GM13976 (cell line): ENCODE results near the gene PHLDB3.
A peak's percentile ranks its signal among the peaks of the same experiment; 100 is the strongest.

Experiments used
- DNase-seq: peaks from one replicate; pipeline ENCODE4 v3.0.0; 2012; ENCODE audit warnings: low spot score
- in situ Hi-C: fragments of 300-500 bp; cut with MboI; formaldehyde crosslinking; loops from one replicate; pipeline ENCODE4 v1.12.0; 2022; ENCODE audit warnings: low sequenced_read_pairs, mixed read lengths, inconsistent platforms; ENCODE audit not compliant: unreplicated experiment
- TF ChIP-seq, protein P1 (sequence below): IDR thresholded peaks from 2 replicates; pipeline ENCODE4 v1.5.1; 2012; ENCODE audit warnings: borderline replicate concordance, mild to moderate bottlenecking; ENCODE audit not compliant: insufficient read depth; ENCODE audit errors: extremely low read depth, missing control alignments, control extremely low read depth

PHLDB3 gene

GRCh38 chr19:43498233-43498842 is 6.2 kb downstream of the PHLDB3 start:
- in situ Hi-C loops: no loop called here
- TF ChIP-seq, protein P1, sequence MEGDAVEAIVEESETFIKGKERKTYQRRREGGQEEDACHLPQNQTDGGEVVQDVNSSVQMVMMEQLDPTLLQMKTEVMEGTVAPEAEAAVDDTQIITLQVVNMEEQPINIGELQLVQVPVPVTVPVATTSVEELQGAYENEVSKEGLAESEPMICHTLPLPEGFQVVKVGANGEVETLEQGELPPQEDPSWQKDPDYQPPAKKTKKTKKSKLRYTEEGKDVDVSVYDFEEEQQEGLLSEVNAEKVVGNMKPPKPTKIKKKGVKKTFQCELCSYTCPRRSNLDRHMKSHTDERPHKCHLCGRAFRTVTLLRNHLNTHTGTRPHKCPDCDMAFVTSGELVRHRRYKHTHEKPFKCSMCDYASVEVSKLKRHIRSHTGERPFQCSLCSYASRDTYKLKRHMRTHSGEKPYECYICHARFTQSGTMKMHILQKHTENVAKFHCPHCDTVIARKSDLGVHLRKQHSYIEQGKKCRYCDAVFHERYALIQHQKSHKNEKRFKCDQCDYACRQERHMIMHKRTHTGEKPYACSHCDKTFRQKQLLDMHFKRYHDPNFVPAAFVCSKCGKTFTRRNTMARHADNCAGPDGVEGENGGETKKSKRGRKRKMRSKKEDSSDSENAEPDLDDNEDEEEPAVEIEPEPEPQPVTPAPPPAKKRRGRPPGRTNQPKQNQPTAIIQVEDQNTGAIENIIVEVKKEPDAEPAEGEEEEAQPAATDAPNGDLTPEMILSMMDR: no peak
- DNase-seq: no peak

GRCh38 chr19:43496960-43497359 is 7.6 kb downstream of the PHLDB3 start:
- TF ChIP-seq, protein P1: no peak
- in situ Hi-C loops: no loop called here
- DNase-seq: no peak

DNA sequence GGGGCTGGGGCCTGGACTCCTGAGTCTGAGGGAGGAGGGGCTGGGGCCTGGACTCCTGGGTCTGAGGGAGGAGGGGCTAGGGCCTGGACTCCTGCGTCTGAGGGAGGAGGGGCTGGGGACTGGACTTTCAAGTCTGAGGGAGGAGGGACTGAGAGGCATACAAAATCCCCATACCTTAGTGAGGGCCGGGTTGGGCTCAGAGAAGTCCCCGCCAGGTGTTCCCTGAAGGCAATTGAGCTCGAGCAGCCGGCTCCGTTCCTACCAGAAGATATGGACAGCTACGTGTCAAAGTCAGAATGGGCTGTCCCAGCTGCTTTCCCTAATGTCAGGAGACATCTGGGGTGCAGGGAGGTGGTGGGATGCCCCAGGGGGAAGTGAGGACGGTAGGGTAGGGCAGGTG is 9.5 kb downstream of the PHLDB3 start:
- in situ Hi-C loops: no loop called here
- TF ChIP-seq, protein P1: no peak
- no peak for DNase-seq

DNA sequence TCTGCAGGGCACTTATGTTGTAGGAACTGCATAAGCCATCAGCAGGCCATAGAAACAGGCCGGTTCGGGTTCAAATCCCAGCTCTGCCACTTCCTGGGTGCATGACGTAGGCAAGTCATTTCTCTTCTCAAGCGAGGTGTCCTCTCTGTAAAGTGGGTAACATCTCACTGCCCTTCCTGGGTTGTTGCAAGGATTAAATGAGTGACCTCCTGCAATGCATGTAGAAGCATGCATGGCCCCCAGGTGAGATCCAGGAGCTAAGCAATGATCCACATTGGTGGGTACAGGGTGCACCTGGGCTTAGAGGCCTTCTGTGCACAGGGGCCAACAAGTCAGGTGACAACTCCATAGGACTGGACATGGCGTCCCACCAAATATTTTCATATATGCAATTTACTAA is 13.8 kb downstream of the PHLDB3 start:
- TF ChIP-seq, protein P1: no peak
- no peak for DNase-seq
- in situ Hi-C loops: no loop called here

DNA sequence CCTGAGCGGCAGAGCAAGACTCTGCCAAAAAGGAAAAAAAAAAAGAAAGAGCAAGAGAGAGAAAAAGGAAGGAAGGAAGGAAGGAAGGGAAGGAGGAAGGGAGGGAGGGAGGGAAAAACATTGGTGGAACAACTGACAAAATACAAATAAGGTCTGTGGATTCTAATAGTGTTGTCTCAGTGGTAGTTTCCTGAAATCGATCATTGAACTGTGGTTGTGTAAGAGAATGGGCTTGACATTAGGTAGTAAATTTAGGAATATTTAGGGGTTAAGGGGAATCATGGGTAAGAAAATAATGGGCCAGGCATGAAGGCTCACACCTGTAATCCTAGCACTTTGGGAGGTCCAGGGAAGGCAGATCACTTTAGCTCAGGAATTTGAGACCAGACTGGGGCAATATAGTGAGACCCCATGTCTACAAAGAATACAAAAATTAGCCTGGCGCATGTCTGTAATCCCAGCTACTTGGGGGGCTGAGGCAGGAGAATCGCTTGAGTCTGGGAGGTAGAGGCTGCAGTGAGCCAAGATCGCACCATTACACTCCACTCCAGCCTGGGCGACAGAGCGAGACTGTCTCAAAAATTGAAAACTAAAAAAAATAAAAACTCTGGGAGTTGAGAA is 14.5 kb downstream of the PHLDB3 start:
- in situ Hi-C loops: no loop called here
- TF ChIP-seq, protein P1: no peak
- no peak for DNase-seq

- TF ChIP-seq, protein P1: no peak
- in situ Hi-C loops: no loop called here
- DNase-seq: peak; percentile 70
Observed at GRCh38 chr19:43489310-43489709, 15.2 kb downstream of the PHLDB3 start.

- in situ Hi-C loops: no loop called here
- DNase-seq: no peak
- TF ChIP-seq, protein P1: no peak
Observed at GRCh38 chr19:43488179-43488578, 16.4 kb downstream of the PHLDB3 start.
